NCI-H128 (cell line): Measurements from ENCODE around the gene RASSF8.

Experiments used
- DNase-seq: peaks from one replicate; lab custom pipeline; 2025; ENCODE audit not compliant: unreplicated experiment; lab: John Stamatoyannopoulos, UW

RASSF8 gene

GRCh38 chr12:25958428-25959070 lies at the start of gene RASSF8:
Gene RASSF8, plus strand, starts transcription at chr12:25958682. Its CDS starts 96,662 bp downstream, at chr12:26055344.
- DNase-seq, result no peak

GRCh38 chr12:25914551-25914950 lies 43.9 kb upstream of the RASSF8 start:
- DNase-seq, result no peak

GRCh38 chr12:25924491-25925001 lies 33.9 kb upstream of the RASSF8 start:
- DNase-seq, result no peak

GRCh38 chr12:25925064-25925463 lies 33.4 kb upstream of the RASSF8 start:
- no peak for DNase-seq

GRCh38 chr12:25926536-25926935 lies 31.9 kb upstream of the RASSF8 start:
- no peak for DNase-seq

- DNase-seq, result no peak
Observed at GRCh38 chr12:25929142-25929541, 29.3 kb upstream of the RASSF8 start.

GRCh38 chr12:25932971-25933370 lies 25.5 kb upstream of the RASSF8 start:
- no peak for DNase-seq

- no peak for DNase-seq
Observed at GRCh38 chr12:25934456-25934855, 24.0 kb upstream of the RASSF8 start.

- no peak for DNase-seq
Observed at GRCh38 chr12:25935355-25936144, 22.9 kb upstream of the RASSF8 start.

GRCh38 chr12:25937096-25937495 lies 21.4 kb upstream of the RASSF8 start:
- DNase-seq, result no peak

GRCh38 chr12:25938581-25938980 lies 19.9 kb upstream of the RASSF8 start:
- no peak for DNase-seq

GRCh38 chr12:25939606-25940005 lies 18.9 kb upstream of the RASSF8 start:
- DNase-seq, result no peak

- DNase-seq, result no peak
Observed at GRCh38 chr12:25940886-25941285, 17.6 kb upstream of the RASSF8 start.

- no peak for DNase-seq
Observed at GRCh38 chr12:25942709-25943108, 15.8 kb upstream of the RASSF8 start.

- DNase-seq, result no peak
Observed at GRCh38 chr12:25943940-25944339, 14.5 kb upstream of the RASSF8 start.

- DNase-seq, result no peak
Observed at GRCh38 chr12:25949343-25949742, 9.1 kb upstream of the RASSF8 start.

GRCh38 chr12:25950329-25951115 lies 8.0 kb upstream of the RASSF8 start:
- no peak for DNase-seq

- no peak for DNase-seq
Observed at GRCh38 chr12:25957793-25958427, 572 bp upstream of the RASSF8 start.

- no peak for DNase-seq
Observed at GRCh38 chr12:25959071-25959961, 834 bp downstream of the RASSF8 start.

- no peak for DNase-seq
Observed at GRCh38 chr12:25960143-25960542, 1.7 kb downstream of the RASSF8 start.
